ENCODE data around the gene GLI3. TPM values are rescaled to one million over a fixed set of nuclear protein-coding genes. Genes with fewer than 3 reads are reported as not detected.

Gene GLI3
- total and polyA plus RNA-seq, 10 of the 15 experiments (the other 5 are each of a cell fraction or from before 2014, with no cell fraction given), result 0.01 TPM; not detected in 8

DNA sequence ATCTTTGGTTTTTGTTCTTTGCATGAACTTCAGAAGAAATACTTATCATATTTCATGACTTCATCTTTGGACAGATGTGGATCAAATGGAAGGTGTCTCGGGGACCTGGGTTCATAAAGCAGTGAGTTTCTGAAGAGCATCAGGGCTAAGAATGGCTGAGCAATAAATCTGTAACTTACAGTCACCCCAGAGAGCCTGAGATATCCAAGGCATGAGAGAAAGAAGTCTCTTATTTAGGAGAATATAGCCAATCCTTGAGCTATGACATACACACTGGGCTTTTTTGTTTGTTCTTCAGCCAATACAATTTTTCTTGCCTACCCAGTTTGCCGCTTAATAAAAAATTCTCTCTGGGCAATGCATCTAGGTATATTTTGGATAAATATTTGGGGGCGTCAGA is 281.6 kb downstream of the GLI3 start:
- no peak overlapping the region for H3K4me3 ChIP-seq
- WGBS (ENCODE audit: insufficient coverage, insufficient replicate concordance, low lambda C conversion rate, missing lambda C conversion rate), result 0% methylated on average over 3 of the region's 3 CpGs
- H4K20me1 ChIP-seq (ENCODE audit: control insufficient read depth, insufficient read depth), result no peaks in the 10 kb centered on the region
- no peaks in the 10 kb centered on the region for H3K9me3 ChIP-seq (replicated peaks; ENCODE audit: control insufficient read depth, insufficient read depth, low read length)
- intact Hi-C loops (cut with micrococcal nuclease; ENCODE audit: unreplicated experiment), result no loop called here
- FAIRE-seq, result no peak
- no peaks in the 10 kb centered on the region for H3K36me3 ChIP-seq (ENCODE audit: control insufficient read depth in 2 of 2, insufficient read depth in 2 of 2, low read length in 1 of 2)
- H3K27ac ChIP-seq (ENCODE audit: control insufficient read depth, insufficient read depth), result no peak overlapping the region
- ChIA-PET RAD21 (ENCODE audit: unreplicated experiment) (no interaction called here), SMC1A (ENCODE audit: uncharacterized antibody, unreplicated experiment) (interaction anchor here (1.0 kb wide), 1 partner anchor 15 kb away, joined by 3 read pairs; no protein-coding TSS in a partner anchor), CTCF (interaction anchor here (1.0 to 3.0 kb wide), 4 partner anchors 12 to 921 kb away, joined by 3 to 9 read pairs (median 8); no protein-coding TSS in a partner anchor), POLR2A (interaction anchor here (0.6 kb wide), 1 partner anchor 1357 kb away, joined by 3 read pairs; no protein-coding TSS in a partner anchor)
- no peak overlapping the region for H3K9ac ChIP-seq (ENCODE audit: control insufficient read depth, insufficient read depth, low read length)
- H3K79me2 ChIP-seq (ENCODE audit: control insufficient read depth, insufficient read depth, low read length), result no peaks in the 10 kb centered on the region
- ATAC-seq, result no peak
- H3K4me1 ChIP-seq (ENCODE audit: control insufficient read depth, insufficient read depth, low read length), result no peaks in the 10 kb centered on the region
- no peak overlapping the region for H2AFZ ChIP-seq (ENCODE audit: control insufficient read depth, low read depth, low read length)
- no peak for DNase-seq (ENCODE audit: low read depth, low spot score)
- TF ChIP-seq YY1 (IDR thresholded peaks at IDR 0.05; ENCODE audit: low read depth, low read length), result no peak
- no peak for TF ChIP-seq MAX (IDR thresholded peaks at IDR 0.05; ENCODE audit: low read depth, low read length)
- TF ChIP-seq SMAD1 (IDR thresholded peaks at IDR 0.05; ENCODE audit: low read depth, partially characterized antibody), result no peak
- no peak for TF ChIP-seq CBFB (IDR thresholded peaks at IDR 0.05; ENCODE audit: low read depth)
- no peak for TF ChIP-seq RUNX3 (IDR thresholded peaks at IDR 0.05; ENCODE audit: low read length)
- no peak for TF ChIP-seq FOXM1 (IDR thresholded peaks at IDR 0.05; ENCODE audit: low read depth, low read length)
- no peak for TF ChIP-seq NRF1 (conservative IDR thresholded peaks at IDR 0.05; ENCODE audit: low read depth, low read length)
- TF ChIP-seq, protein P1, sequence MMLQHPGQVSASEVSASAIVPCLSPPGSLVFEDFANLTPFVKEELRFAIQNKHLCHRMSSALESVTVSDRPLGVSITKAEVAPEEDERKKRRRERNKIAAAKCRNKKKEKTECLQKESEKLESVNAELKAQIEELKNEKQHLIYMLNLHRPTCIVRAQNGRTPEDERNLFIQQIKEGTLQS (IDR thresholded peaks at IDR 0.05; ENCODE audit: borderline replicate concordance, extremely low read depth, low read depth, low read length), result no peak
- TF ChIP-seq ZNF207 (IDR thresholded peaks at IDR 0.05; ENCODE audit: borderline replicate concordance), result no peak
- BruUV-seq (replicated peaks), result no TSS peak
- H3K4me2 ChIP-seq (ENCODE audit: control insufficient read depth, insufficient read depth), result no peak overlapping the region
- H3K27me3 ChIP-seq (replicated peaks in 1 of 2; ENCODE audit: control insufficient read depth in 2 of 2, insufficient read depth in 2 of 2, low read length in 1 of 2), result 0 out of 4 replicates have a peak, but pooled peaks cover 0 to 2% of the 10 kb centered on the region in 2 experiments
- in situ Hi-C loops (cut with MboI), result no loop called here

All from GM12878 (cell line).